Smooth muscle cell (in vitro differentiated cells): ENCODE results near the gene CD48. TPM values are rescaled to one million over a fixed set of nuclear protein-coding genes. Genes with fewer than 3 reads are reported as not detected.

Experiments used
- DNase-seq: peaks from one replicate; lab custom pipeline; 2025; ENCODE audit not compliant: unreplicated experiment; lab: John Stamatoyannopoulos, UW
- H2AFZ ChIP-seq: fragments of 200-600 bp; sonication (generic); 2 replicates; pipeline ENCODE4 v1.6.0; 2016; ENCODE audit warnings: antibody characterized with exemption, low read depth, mild to moderate bottlenecking
- H3F3A ChIP-seq: fragments of 200-600 bp; sonication (generic); 2 replicates; pipeline ENCODE4 v1.6.0; 2017; ENCODE audit warnings: antibody characterized with exemption, low read depth
- H3K27ac ChIP-seq: fragments of 200-600 bp; sonication (generic); 2 replicates; pipeline ENCODE4 v1.5.1; 2016; ENCODE audit warnings: low read depth, mild to moderate bottlenecking
- H3K27me3 ChIP-seq: fragments of 200-600 bp; sonication (generic); 2 replicates; pipeline ENCODE4 v1.6.1; 2016; ENCODE audit warnings: low read depth, mild to moderate bottlenecking
- H3K36me3 ChIP-seq: fragments of 200-600 bp; sonication (generic); 2 replicates; pipeline ENCODE4 v1.5.1; 2016; ENCODE audit warnings: low read depth
- H3K4me1 ChIP-seq: fragments of 200-600 bp; sonication (generic); 2 replicates; pipeline ENCODE4 v1.5.1; 2016; ENCODE audit warnings: low read depth
- H3K4me2 ChIP-seq: fragments of 200-600 bp; sonication (generic); 2 replicates; pipeline ENCODE4 v1.6.0; 2016; ENCODE audit warnings: mild to moderate bottlenecking
- H3K4me3 ChIP-seq: fragments of 200-600 bp; sonication (generic); 2 replicates; pipeline ENCODE4 v1.5.1; 2016; ENCODE audit warnings: mild to moderate bottlenecking
- H3K79me2 ChIP-seq: fragments of 200-600 bp; sonication (generic); 2 replicates; pipeline ENCODE4 v1.6.0; 2016; ENCODE audit warnings: low read depth, mild to moderate bottlenecking
- H3K9ac ChIP-seq: fragments of 200-600 bp; sonication (generic); 2 replicates; pipeline ENCODE4 v1.6.0; 2016; ENCODE audit warnings: low read depth
- H3K9me3 ChIP-seq: fragments of 200-600 bp; sonication (generic); replicated peaks from 2 replicates; pipeline ENCODE4 v1.5.1; 2016; ENCODE audit warnings: low read depth
- H4K20me1 ChIP-seq: fragments of 200-600 bp; sonication (generic); 2 replicates; pipeline ENCODE4 v1.6.0; 2016; ENCODE audit warnings: low read depth
- CTCF ChIP-seq: fragments of 200-600 bp; sonication (generic); IDR thresholded peaks from 2 replicates; pipeline ENCODE4 v1.5.1; 2017; ENCODE audit warnings: borderline replicate concordance, mild to moderate bottlenecking, antibody characterized with exemption; ENCODE audit not compliant: insufficient read depth, poor library complexity, severe bottlenecking
- WGBS: methylation state at CpG from one replicate; pipeline ENCODE4 v1.1.7; 2016; ENCODE audit warnings: low lambda C conversion rate; 5-methylcytosine and 5-hydroxymethylcytosine counted together
- polyA plus RNA-seq: library from polyadenylated mRNA; unstranded; fragments of >200 nt; fragmentation: Nextera tagmentation; extraction: Ambion mirVana; gene quantifications from 2 replicates; pipeline ENCODE4 v1.2.1, GENCODE V29; 2016
- total RNA-seq: library from RNA; depleted of rRNA; stranded (reverse); fragments of >200 nt; gene quantifications from 2 replicates; pipeline ENCODE4 v1.2.3, GENCODE V29; 2014

The CD48 gene
- total and polyA plus RNA-seq, 2 experiments from 2014 or later, result 0.37 TPM; not detected in 1

DNA sequence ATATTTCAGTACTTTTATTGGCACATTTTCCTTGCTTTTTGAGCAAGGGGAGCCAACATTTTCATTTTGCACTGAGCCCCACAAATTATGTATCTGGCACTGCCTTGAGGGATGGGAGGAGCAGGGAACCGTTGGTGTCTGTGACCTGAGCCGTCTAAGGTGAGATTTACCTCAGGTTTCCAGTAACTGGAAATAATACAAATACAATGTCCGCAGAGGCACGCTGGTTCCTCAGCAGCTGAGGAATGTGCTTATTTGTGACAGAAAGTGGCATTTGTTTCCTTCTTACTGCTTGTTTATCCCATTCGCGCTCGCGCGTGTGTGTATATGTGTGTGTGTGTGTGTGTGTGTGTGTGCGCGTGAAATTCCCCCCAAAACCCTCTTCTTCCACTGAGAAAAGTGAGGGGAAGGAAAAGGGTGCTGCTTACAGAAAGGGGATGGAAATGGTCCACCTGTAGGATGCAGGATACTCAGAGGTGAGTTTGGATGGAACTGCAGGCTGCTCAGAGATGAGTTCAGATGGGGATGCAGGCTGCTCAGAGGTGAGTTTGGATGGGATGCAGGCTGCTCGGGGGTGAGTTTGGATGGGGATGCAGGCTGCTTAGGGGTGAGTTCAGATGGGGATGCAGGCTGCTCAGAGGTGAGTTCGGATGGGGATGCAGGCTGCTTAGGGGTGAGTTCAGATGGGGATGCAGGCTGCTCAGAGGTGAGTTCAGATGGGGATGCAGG lies 34.6 kb downstream of the CD48 start:
- Histone ChIP-seq H3K4me1 (no peaks in the 10 kb centered on the region), H3K36me3 (no peaks in the 10 kb centered on the region), H3K9me3 (no peaks in the 10 kb centered on the region), H3K79me2 (no peaks in the 10 kb centered on the region), H3K27ac (no peak overlapping the region), H3K9ac (no peak overlapping the region), H3K4me2 (no peak overlapping the region), H3K27me3 (no peaks in the 10 kb centered on the region), H3F3A (no peaks in the 10 kb centered on the region), H2AFZ (no peak overlapping the region), H4K20me1 (no peaks in the 10 kb centered on the region), H3K4me3 (no peak overlapping the region)
- WGBS, result 85% methylated on average over 13 of the region's 13 CpGs
- no peak for DNase-seq
- TF ChIP-seq CTCF, result no peak

- Histone ChIP-seq H3K27me3 (no peaks in the 10 kb centered on the region), H3K9me3 (no peaks in the 10 kb centered on the region), H2AFZ (no peak overlapping the region), H3K4me3 (no peak overlapping the region), H3F3A (no peaks in the 10 kb centered on the region), H3K4me2 (no peak overlapping the region), H4K20me1 (no peaks in the 10 kb centered on the region), H3K9ac (no peak overlapping the region), H3K79me2 (no peaks in the 10 kb centered on the region), H3K36me3 (no peaks in the 10 kb centered on the region), H3K27ac (no peak overlapping the region), H3K4me1 (no peaks in the 10 kb centered on the region)
- TF ChIP-seq CTCF, result peak; percentile 74
- 61% methylated on average over 6 of the region's 6 CpGs for WGBS
- no peak for DNase-seq
Measured at GRCh38 chr1:160675641-160676410, 35.8 kb downstream of the CD48 start.

GRCh38 chr1:160674415-160674814 lies 37.2 kb downstream of the CD48 start:
- Histone ChIP-seq H3K9me3 (peaks cover 3% of the 10 kb centered on the region), H3K9ac (no peak overlapping the region), H3K4me1 (no peaks in the 10 kb centered on the region), H2AFZ (no peak overlapping the region), H3F3A (no peaks in the 10 kb centered on the region), H3K36me3 (no peaks in the 10 kb centered on the region), H3K4me2 (no peak overlapping the region), H3K27me3 (no peaks in the 10 kb centered on the region), H3K79me2 (no peaks in the 10 kb centered on the region), H4K20me1 (no peaks in the 10 kb centered on the region), H3K4me3 (no peak overlapping the region), H3K27ac (no peak overlapping the region)
- no peak for TF ChIP-seq CTCF
- WGBS, result 73% methylated on average over 2 of the region's 2 CpGs
- DNase-seq, result no peak
